IMR-90 (cell line): ENCODE data around the gene SOCS2.

Experiments used
- BHLHE40 ChIP-seq: fragments of 150-350 bp; IDR thresholded peaks from 2 replicates; pipeline ENCODE4 v1.6.1; 2016; ENCODE audit warnings: mild to moderate bottlenecking, low read depth, low read length
- CEBPB ChIP-seq: IDR thresholded peaks from 2 replicates; pipeline ENCODE4 v1.6.1; 2012; ENCODE audit warnings: low read depth, low read length, improper control_type of control experiment
- CHD1 ChIP-seq: IDR thresholded peaks from 2 replicates; pipeline ENCODE4 v1.6.1; 2012; ENCODE audit warnings: low read depth, low read length, improper control_type of control experiment
- ELK1 ChIP-seq: fragments of 150-350 bp; IDR thresholded peaks from 2 replicates; pipeline ENCODE4 v1.6.1; 2016; ENCODE audit warnings: low read depth, mild to moderate bottlenecking, low read length, moderate library complexity, borderline replicate concordance
- FOS ChIP-seq: fragments of 150-350 bp; IDR thresholded peaks from 2 replicates; pipeline ENCODE4 v1.6.1; 2016; ENCODE audit warnings: low read depth, low read length
- MAFK ChIP-seq: IDR thresholded peaks from 2 replicates; pipeline ENCODE4 v1.6.1; 2012; ENCODE audit warnings: low read depth, low read length, improper control_type of control experiment
- NFE2L2 ChIP-seq: fragments of 150-350 bp; IDR thresholded peaks from 2 replicates; pipeline ENCODE4 v1.6.1; 2016; ENCODE audit warnings: low read depth, mild to moderate bottlenecking, low read length
- POLR2A ChIP-seq: IDR thresholded peaks from 2 replicates; pipeline ENCODE4 v1.6.1; 2012; ENCODE audit warnings: mild to moderate bottlenecking, low read depth, low read length
- RAD21 ChIP-seq: IDR thresholded peaks from 2 replicates; pipeline ENCODE4 v1.6.1; 2012; ENCODE audit warnings: low read length, improper control_type of control experiment
- RCOR1 ChIP-seq: IDR thresholded peaks from 2 replicates; pipeline ENCODE4 v1.6.1; 2012; ENCODE audit warnings: mild to moderate bottlenecking, low read length, improper control_type of control experiment; ENCODE audit not compliant: insufficient replicate concordance
- RFX5 ChIP-seq: IDR thresholded peaks from 2 replicates; pipeline ENCODE4 v1.8.0; 2012; ENCODE audit warnings: low read depth, mild to moderate bottlenecking, low read length, moderate library complexity
- TF ChIP-seq, protein P1 (sequence below): conservative IDR thresholded peaks from 2 replicates; pipeline ENCODE4 v1.5.1; 2012; ENCODE audit warnings: mild to moderate bottlenecking, low read depth, low read length, improper control_type of control experiment
- TF ChIP-seq, protein P2 (sequence below): fragments of 150-350 bp; IDR thresholded peaks from 2 replicates; pipeline ENCODE4 v1.6.1; 2017; ENCODE audit warnings: mild to moderate bottlenecking, antibody characterized with exemption, low read length, low read depth

- TF ChIP-seq, protein P1, sequence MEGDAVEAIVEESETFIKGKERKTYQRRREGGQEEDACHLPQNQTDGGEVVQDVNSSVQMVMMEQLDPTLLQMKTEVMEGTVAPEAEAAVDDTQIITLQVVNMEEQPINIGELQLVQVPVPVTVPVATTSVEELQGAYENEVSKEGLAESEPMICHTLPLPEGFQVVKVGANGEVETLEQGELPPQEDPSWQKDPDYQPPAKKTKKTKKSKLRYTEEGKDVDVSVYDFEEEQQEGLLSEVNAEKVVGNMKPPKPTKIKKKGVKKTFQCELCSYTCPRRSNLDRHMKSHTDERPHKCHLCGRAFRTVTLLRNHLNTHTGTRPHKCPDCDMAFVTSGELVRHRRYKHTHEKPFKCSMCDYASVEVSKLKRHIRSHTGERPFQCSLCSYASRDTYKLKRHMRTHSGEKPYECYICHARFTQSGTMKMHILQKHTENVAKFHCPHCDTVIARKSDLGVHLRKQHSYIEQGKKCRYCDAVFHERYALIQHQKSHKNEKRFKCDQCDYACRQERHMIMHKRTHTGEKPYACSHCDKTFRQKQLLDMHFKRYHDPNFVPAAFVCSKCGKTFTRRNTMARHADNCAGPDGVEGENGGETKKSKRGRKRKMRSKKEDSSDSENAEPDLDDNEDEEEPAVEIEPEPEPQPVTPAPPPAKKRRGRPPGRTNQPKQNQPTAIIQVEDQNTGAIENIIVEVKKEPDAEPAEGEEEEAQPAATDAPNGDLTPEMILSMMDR: peak; percentile 78
- TF ChIP-seq MAFK (no peak), RCOR1 (no peak), RAD21 (peak; percentile 81), CEBPB (peak; percentile 90), POLR2A (no peak), BHLHE40 (no peak), CHD1 (no peak), ELK1 (no peak), NFE2L2 (no peak), FOS (no peak), RFX5 (no peak)
- TF ChIP-seq, protein P2, sequence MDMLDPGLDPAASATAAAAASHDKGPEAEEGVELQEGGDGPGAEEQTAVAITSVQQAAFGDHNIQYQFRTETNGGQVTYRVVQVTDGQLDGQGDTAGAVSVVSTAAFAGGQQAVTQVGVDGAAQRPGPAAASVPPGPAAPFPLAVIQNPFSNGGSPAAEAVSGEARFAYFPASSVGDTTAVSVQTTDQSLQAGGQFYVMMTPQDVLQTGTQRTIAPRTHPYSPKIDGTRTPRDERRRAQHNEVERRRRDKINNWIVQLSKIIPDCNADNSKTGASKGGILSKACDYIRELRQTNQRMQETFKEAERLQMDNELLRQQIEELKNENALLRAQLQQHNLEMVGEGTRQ: no peak
Measured at GRCh38 chr12:93569656-93570551, 2.6 kb upstream of the SOCS2 start.
